Activated naive CD4-positive, alpha-beta T cell treated with Interleukin-2 at 50 U/mL for 16 hours (primary cell): ENCODE measurements around the gene FOXD4L6.
"Not testable (repeated sequence)": the region's sequence is repeated elsewhere in the genome, so short reads cannot be mapped to it uniquely, and the experiment has no call there.

Experiments
- DNase-seq: peaks from one replicate; pipeline ENCODE4 v3.0.0-alpha.2; 2020

FOXD4L6 gene

DNA sequence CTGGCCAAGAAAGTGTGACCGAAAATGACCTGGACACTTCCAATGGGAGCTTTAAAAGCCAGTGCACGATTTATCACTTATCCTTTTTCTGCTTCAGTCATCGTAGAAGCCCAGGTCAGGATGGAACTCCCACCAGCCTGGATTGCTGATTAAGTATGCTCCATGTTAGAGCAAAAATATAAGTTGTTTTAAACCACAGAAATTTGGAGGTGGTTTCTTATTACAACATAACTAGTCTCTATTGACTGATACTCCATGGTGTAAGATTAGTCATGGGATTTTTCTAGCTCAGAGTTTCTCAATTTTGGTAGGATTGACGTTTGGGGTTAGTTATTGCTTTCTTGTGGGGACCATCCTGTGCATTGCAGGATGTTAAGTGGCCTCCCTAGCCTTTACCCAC lies 29.7 kb downstream of the FOXD4L6 start:
- DNase-seq = not testable (repeated sequence)

GRCh38 chr9:41095060-41095459 lies 33.4 kb downstream of the FOXD4L6 start:
- not testable (repeated sequence) for DNase-seq

GRCh38 chr9:41094010-41094773 lies 34.3 kb downstream of the FOXD4L6 start:
- DNase-seq = not testable (repeated sequence)

DNA sequence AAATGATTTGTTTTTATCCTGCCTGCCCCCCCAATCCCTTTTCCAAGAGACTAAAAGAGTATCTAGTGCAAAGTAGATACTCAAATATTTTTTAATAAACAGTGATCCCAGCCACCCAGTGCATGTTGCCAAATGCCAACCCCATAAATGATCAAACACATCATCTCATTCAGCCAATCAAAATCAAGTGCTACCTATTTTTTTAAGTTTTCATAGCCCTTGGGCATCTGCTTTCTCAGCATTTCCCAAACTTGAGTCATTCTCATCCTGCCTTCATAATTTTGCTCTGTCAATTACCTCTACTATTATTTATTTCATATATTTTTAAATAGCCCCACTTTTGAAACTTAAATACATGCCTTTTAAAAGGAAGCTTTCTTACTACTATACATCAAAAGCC lies 37.6 kb downstream of the FOXD4L6 start:
- DNase-seq = not testable (repeated sequence)

- DNase-seq = not testable (repeated sequence)
These were observed 38.1 kb downstream of the FOXD4L6 start for GRCh38 chr9:41090386-41090785.

- DNase-seq = not testable (repeated sequence)
These were observed 39.9 kb downstream of the FOXD4L6 start for GRCh38 chr9:41088450-41089059.

DNA sequence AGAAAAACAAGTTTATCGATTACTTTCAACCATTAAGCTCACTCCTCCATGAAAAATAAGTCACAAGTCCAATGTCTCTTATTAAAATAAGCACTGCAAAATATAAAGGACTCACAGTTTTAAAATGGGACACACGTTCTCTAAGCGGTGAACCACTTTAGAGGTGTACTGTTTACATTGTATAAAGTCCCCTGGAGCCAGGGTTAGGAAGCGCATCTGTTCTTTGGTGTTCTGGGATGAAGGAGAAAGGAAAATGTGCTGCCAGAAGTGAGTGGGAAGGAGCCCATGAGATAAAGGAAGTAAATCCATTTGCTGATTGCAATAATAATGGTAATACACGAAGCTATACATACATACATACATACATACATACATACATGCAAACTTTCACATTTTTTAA lies 40.6 kb downstream of the FOXD4L6 start:
- DNase-seq = not testable (repeated sequence)

DNA sequence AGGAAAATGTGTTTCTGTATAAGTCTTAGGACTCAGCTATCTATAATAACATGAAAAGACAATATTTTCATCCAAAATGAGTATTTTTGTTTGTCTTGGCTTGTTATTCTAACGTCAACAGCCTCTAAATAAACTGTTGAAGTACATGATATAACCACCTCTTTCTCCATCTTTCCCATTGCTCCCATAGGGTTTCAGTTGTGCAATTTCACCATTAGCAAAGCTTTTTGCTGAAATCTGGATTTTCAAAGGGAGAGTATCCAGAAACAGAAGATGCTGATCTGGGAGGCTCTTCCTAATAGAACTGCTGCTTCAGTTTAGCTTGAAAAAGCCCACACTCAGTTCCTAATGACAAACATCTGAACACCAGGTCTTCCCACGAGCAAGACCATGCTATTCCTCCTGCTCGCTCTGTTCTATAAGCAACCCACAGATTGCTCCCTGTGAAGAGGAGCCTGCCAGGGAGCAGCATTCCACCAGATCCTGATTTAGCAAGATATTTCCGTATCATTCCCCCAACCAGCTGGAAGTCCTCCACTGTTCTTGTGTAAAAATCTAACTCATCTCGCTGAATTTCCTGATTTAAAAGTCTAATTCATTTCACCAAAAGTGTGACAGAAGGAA lies 41.2 kb downstream of the FOXD4L6 start:
- DNase-seq = not testable (repeated sequence)

DNA sequence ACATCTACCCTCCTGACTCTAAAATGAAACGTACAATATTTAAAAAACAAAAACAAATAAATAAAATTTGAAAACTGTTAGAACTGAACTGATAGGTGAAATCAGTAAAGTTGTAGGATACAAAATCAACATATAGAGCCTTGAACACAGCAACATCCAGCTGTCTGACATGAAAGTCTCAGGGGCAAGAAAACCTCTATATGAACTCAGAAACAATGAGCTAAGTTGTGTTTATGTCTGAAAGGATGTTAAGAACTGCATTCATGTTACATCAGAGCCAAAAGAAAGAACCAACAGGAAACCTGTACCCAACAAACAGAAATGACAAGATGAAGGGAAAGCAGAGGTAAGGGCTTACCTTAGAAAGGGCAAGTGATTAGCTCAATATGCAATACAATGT lies 41.8 kb downstream of the FOXD4L6 start:
- DNase-seq = not testable (repeated sequence)

- not testable (repeated sequence) for DNase-seq
These were observed 42.3 kb downstream of the FOXD4L6 start for GRCh38 chr9:41086215-41086614.

- DNase-seq = not testable (repeated sequence)
These were observed 46.1 kb downstream of the FOXD4L6 start for GRCh38 chr9:41082358-41082757.

GRCh38 chr9:41079464-41079863 lies 49.0 kb downstream of the FOXD4L6 start:
- DNase-seq = not testable (repeated sequence)

- DNase-seq = not testable (repeated sequence)
These were observed 50.9 kb downstream of the FOXD4L6 start for GRCh38 chr9:41077586-41077985.
